Measurements from ENCODE around the gene KIF4A. TPM values are rescaled to one million over a fixed set of nuclear protein-coding genes. Genes with fewer than 3 reads are reported as not detected.

The KIF4A gene
- total and polyA plus RNA-seq, 2 of the 4 experiments (the other 2 are of a cell fraction), result 10.0 to 19.0 TPM

- TF ChIP-seq RCOR1 (IDR thresholded peaks at IDR 0.05; ENCODE audit: insufficient replicate concordance, low read length) (no peak), POLR2A (IDR thresholded peaks at IDR 0.05; ENCODE audit: low read depth, low read length) (no peak), BHLHE40 (IDR thresholded peaks at IDR 0.05; ENCODE audit: low read depth, low read length) (no peak)
These were observed 143.3 kb downstream of the KIF4A start (continued) for GRCh38 chrX:70432936-70433847.

- dilution Hi-C loops (cut with HindIII; ENCODE audit: low sequenced_read_pairs, unreplicated experiment) (no loop called here), intact Hi-C loops (cut with micrococcal nuclease) (loop anchor here (1.0 to 2.0 kb wide), 4 partner anchors 144 to 301 kb away; partner anchors contain the start of genes IGBP1 and KIF4A), in situ Hi-C loops (cut with MboI; ENCODE audit: low sequenced_read_pairs) (no loop called here)
- peaks cover 4% of the 10 kb centered on the region; the same call in 1 of the 2 replicates for H3K4me1 ChIP-seq (ENCODE audit: control insufficient read depth, insufficient read depth, low read length)
- no peak overlapping the region for H2BK15ac ChIP-seq (ENCODE audit: low read depth, low read length)
- 0 out of 2 replicates have a peak, but pooled peaks cover 7% of the 10 kb centered on the region for H3K9me1 ChIP-seq (ENCODE audit: insufficient read depth, low read length)
- no peaks in the 10 kb centered on the region for H3K9me3 ChIP-seq (ENCODE audit: control insufficient read depth, insufficient read depth, low read length)
- H4K91ac ChIP-seq (ENCODE audit: insufficient read depth, low read depth, low read length), result peak overlapping the region; percentile 51
- H3K14ac ChIP-seq (replicated peaks; ENCODE audit: low read depth, low read length), result peak overlapping the region; percentile 62
- H2BK20ac ChIP-seq (ENCODE audit: low read depth, low read length), result no peak overlapping the region
- H4K8ac ChIP-seq (ENCODE audit: low read depth in 2 of 2, low read length in 2 of 2), result peak overlapping the region; percentile 64; a peak in 2 of 4 replicates
- peak; percentile 73 for ATAC-seq (ENCODE audit: low read depth)
- 0 out of 2 replicates have a peak overlapping the region, but pooled peaks have one; percentile 41 for H3K9ac ChIP-seq (ENCODE audit: low read depth, low read length)
- H3K36me3 ChIP-seq (ENCODE audit: control insufficient read depth, insufficient read depth, low read length), result no peaks in the 10 kb centered on the region
- peak; percentile 31 for DNase-seq
- peak overlapping the region; percentile 33; the same call in 1 of the 2 replicates for H3K27ac ChIP-seq (ENCODE audit: insufficient read depth, low read length)
- H3K18ac ChIP-seq (ENCODE audit: low read depth, low read length), result no peak overlapping the region
- no peak overlapping the region for H2AK5ac ChIP-seq (ENCODE audit: low read depth, low read length)
- no TSS peak for BruUV-seq (replicated peaks)
- H4K20me1 ChIP-seq (ENCODE audit: insufficient read depth, low read length), result no peaks in the 10 kb centered on the region
- no peaks in the 10 kb centered on the region; the same call in 1 of the 2 replicates for H3K27me3 ChIP-seq (ENCODE audit: control insufficient read depth, insufficient read depth, low read length)
- peak overlapping the region; percentile 78; the same call in 1 of the 2 replicates for H3K23ac ChIP-seq (ENCODE audit: low read depth, low read length)
- CTCF ChIA-PET, result interaction anchor here (0.5 to 0.7 kb wide), 3 partner anchors 15 to 250 kb away, joined by 3 read pairs; no protein-coding TSS in a partner anchor
- H3K79me1 ChIP-seq (ENCODE audit: low read depth in 1 of 2, low read length in 2 of 2), result peaks cover 4 to 21% of the 10 kb centered on the region in 2 experiments; a peak in 3 of 4 replicates
- peak overlapping the region; percentile 77 for H3K4ac ChIP-seq (ENCODE audit: low read depth, low read length)
- no peak overlapping the region for H3K56ac ChIP-seq (ENCODE audit: extremely low read depth, insufficient read depth, low read length)
- 24% methylated on average over 15 of the region's 37 CpGs; no CpG with 5 or more reads in 1 of the 2 experiments for WGBS, 2 experiments (ENCODE audit: extremely low coverage in 2 of 2, insufficient read length in 1 of 2)
- peak overlapping the region; percentile 91 for H2AFZ ChIP-seq (replicated peaks; ENCODE audit: low read length, poor library complexity)
- H2BK120ac ChIP-seq (ENCODE audit: low read depth, low read length), result no peak overlapping the region; the same call in 1 of the 2 replicates
- H3K4me2 ChIP-seq (ENCODE audit: low read depth, low read length), result peak overlapping the region; percentile 86
- peak overlapping the region; percentile 91 for H3K4me3 ChIP-seq (ENCODE audit: insufficient read depth, low read depth, low read length)
- peak overlapping the region; percentile 13 for H2BK5ac ChIP-seq (ENCODE audit: low read depth, low read length, poor library complexity, severe bottlenecking)
- peak overlapping the region; percentile 88 for H2AK9ac ChIP-seq (replicated peaks; ENCODE audit: low read depth, low read length, poor library complexity)
- H4K5ac ChIP-seq (ENCODE audit: low read depth, low read length), result peak overlapping the region; percentile 57
- POLR2A ChIA-PET (ENCODE audit: unreplicated experiment), result no interaction called here
- TF ChIP-seq MAZ (IDR thresholded peaks at IDR 0.05; ENCODE audit: borderline replicate concordance, low read depth, low read length), result peak; percentile 19; the same call in 1 of the 2 replicates
- TF ChIP-seq CTCF (conservative IDR thresholded peaks at IDR 0.05; ENCODE audit: low read depth, low read length), result peak; percentile 70
- no peak for TF ChIP-seq CHD1 (IDR thresholded peaks at IDR 0.05; ENCODE audit: low read depth, low read length)
- no peak; the same call in 1 of the 2 replicates for TF ChIP-seq MXI1 (IDR thresholded peaks at IDR 0.05; ENCODE audit: borderline replicate concordance, low read depth, low read length)
- TF ChIP-seq BHLHE40 (IDR thresholded peaks at IDR 0.05; ENCODE audit: low read depth, low read length), result no peak
- TF ChIP-seq RAD21 (IDR thresholded peaks at IDR 0.05; ENCODE audit: low read length), result peak; percentile 60
- no peak for TF ChIP-seq RFX5 (IDR thresholded peaks at IDR 0.05; ENCODE audit: low read depth, low read length)
- TF ChIP-seq ELK1 (IDR thresholded peaks at IDR 0.05; ENCODE audit: borderline replicate concordance, low read depth, low read length), result no peak
These were observed 144.0 kb downstream of the KIF4A start for GRCh38 chrX:70433848-70434351.
